Astrocyte (in vitro differentiated cells and primary cell): Measurements from ENCODE around the gene IGLON5. TPM values are rescaled to one million over a fixed set of nuclear protein-coding genes. Genes with fewer than 3 reads are reported as not detected.

Experiments used
- DNase-seq: peaks from one replicate; pipeline ENCODE4 v3.0.0-alpha.2; 2010; ENCODE audit warnings: low read depth
- FAIRE-seq: peaks from 2 replicates; lab custom pipeline; 2011; peaks lifted over from hg19 to GRCh38; lab: Jason Lieb, UNC
- H2AFZ ChIP-seq: 2 replicates; pipeline ENCODE4 v1.6.0; 2012; ENCODE audit warnings: low read depth, low read length, inconsistent platforms
- H3K27ac ChIP-seq: 2 replicates; pipeline ENCODE4 v1.5.1; 2011; ENCODE audit warnings: low read depth, low read length, inconsistent platforms
- H3K27me3 ChIP-seq: 2 replicates; pipeline ENCODE4 v1.6.0; 2011; ENCODE audit warnings: low read length, inconsistent platforms; ENCODE audit not compliant: insufficient read depth
- H3K36me3 ChIP-seq: 2 replicates; pipeline ENCODE4 v1.5.1; 2011; ENCODE audit warnings: low read length, inconsistent platforms; ENCODE audit not compliant: insufficient read depth
- H3K4me1 ChIP-seq: 2 replicates; pipeline ENCODE4 v1.5.1; 2011; ENCODE audit warnings: low read length, inconsistent platforms; ENCODE audit not compliant: insufficient read depth
- H3K4me2 ChIP-seq: 2 replicates; pipeline ENCODE4 v1.6.0; 2012; ENCODE audit warnings: low read length, inconsistent platforms
- H3K4me3 ChIP-seq: 2 replicates; pipeline ENCODE4 v1.5.1; 2011; ENCODE audit warnings: low read depth, mild to moderate bottlenecking, low read length, inconsistent platforms; ENCODE audit not compliant: insufficient read depth
- H3K79me2 ChIP-seq: 2 replicates; pipeline ENCODE4 v1.6.0; 2012; ENCODE audit warnings: mild to moderate bottlenecking, low read length, inconsistent platforms; ENCODE audit not compliant: insufficient read depth
- H3K9ac ChIP-seq: 2 replicates; pipeline ENCODE4 v1.6.0; 2012; ENCODE audit warnings: mild to moderate bottlenecking, low read length, inconsistent platforms
- H3K9me3 ChIP-seq: 2 replicates; pipeline ENCODE4 v1.5.1; 2012; ENCODE audit warnings: low read depth, mild to moderate bottlenecking, low read length, inconsistent platforms; ENCODE audit not compliant: insufficient read depth
- H4K20me1 ChIP-seq: 2 replicates; pipeline ENCODE4 v1.6.0; 2012; ENCODE audit warnings: low read length, inconsistent platforms; ENCODE audit not compliant: insufficient read depth
- H3K27ac Mint-ChIP-seq: one replicate; pipeline ENCODE4 v1.8.0; 2021; ENCODE audit warnings: mild to moderate bottlenecking, mixed read lengths; ENCODE audit not compliant: unreplicated experiment
- H3K27me3 Mint-ChIP-seq: one replicate; pipeline ENCODE4 v1.8.0; 2021; ENCODE audit warnings: low read depth, mixed read lengths; ENCODE audit not compliant: unreplicated experiment
- H3K36me3 Mint-ChIP-seq: one replicate; pipeline ENCODE4 v1.8.0; 2021; ENCODE audit warnings: low read depth, mixed read lengths; ENCODE audit not compliant: unreplicated experiment
- H3K4me1 Mint-ChIP-seq: one replicate; pipeline ENCODE4 v1.8.0; 2021; ENCODE audit warnings: low read depth, mixed read lengths; ENCODE audit not compliant: unreplicated experiment
- H3K4me3 Mint-ChIP-seq: one replicate; pipeline ENCODE4 v1.8.0; 2021; ENCODE audit warnings: mild to moderate bottlenecking, moderate library complexity, mixed read lengths; ENCODE audit not compliant: unreplicated experiment
- H3K9me3 Mint-ChIP-seq: one replicate; pipeline ENCODE4 v1.8.0; 2021; ENCODE audit warnings: mild to moderate bottlenecking, mixed read lengths; ENCODE audit not compliant: unreplicated experiment
- CTCF ChIP-seq: IDR thresholded peaks from 2 replicates; pipeline ENCODE4 v1.5.1; 2011; ENCODE audit warnings: low read depth, mild to moderate bottlenecking, inconsistent platforms, low read length, moderate library complexity; ENCODE audit not compliant: insufficient read depth
- EZH2 ChIP-seq: IDR thresholded peaks from 2 replicates; pipeline ENCODE4 v1.6.1; 2012; ENCODE audit warnings: mild to moderate bottlenecking, low read length, inconsistent platforms; ENCODE audit not compliant: insufficient read depth
- total RNA-seq: library from RNA; stranded (reverse); gene quantifications from 2 replicates; pipeline ENCODE4 v1.2.1, GENCODE V29; 2021

IGLON5 gene
- total RNA-seq, 1 donor from 2014 or later, result 5.4 TPM

GRCh38 chr19:51367565-51368365, 56.3 kb downstream of the IGLON5 start:
- DNase-seq, result peak; percentile 94
- peaks cover 20% of the 10 kb centered on the region for H3K4me1 Mint-ChIP-seq
- peak overlapping the region; percentile 98 for H3K4me2 ChIP-seq
- H3K36me3 ChIP-seq, result no peaks in the 10 kb centered on the region
- peak overlapping the region; percentile 92 for H3K9ac ChIP-seq
- H4K20me1 ChIP-seq, result no peaks in the 10 kb centered on the region
- H3K27ac ChIP-seq, result peak overlapping the region; percentile 72
- peak overlapping the region; percentile 85 for H3K27ac Mint-ChIP-seq
- peaks cover 2% of the 10 kb centered on the region for H3K36me3 Mint-ChIP-seq
- H3K27me3 Mint-ChIP-seq, result no peaks in the 10 kb centered on the region
- H2AFZ ChIP-seq, result peak overlapping the region; percentile 99
- no peaks in the 10 kb centered on the region for H3K9me3 ChIP-seq
- TF ChIP-seq CTCF, result no peak
- TF ChIP-seq EZH2, result no peak
- H3K79me2 ChIP-seq, result peaks cover 20% of the 10 kb centered on the region
- no peak for FAIRE-seq
- peak overlapping the region; percentile 73 for H3K4me3 ChIP-seq
- H3K27me3 ChIP-seq, result no peaks in the 10 kb centered on the region
- peaks cover 2% of the 10 kb centered on the region for H3K9me3 Mint-ChIP-seq
- peaks cover 24% of the 10 kb centered on the region for H3K4me1 ChIP-seq
- peak overlapping the region; percentile 91 for H3K4me3 Mint-ChIP-seq

GRCh38 chr19:51368366-51369282, 57.2 kb downstream of the IGLON5 start, which contains the start of gene CLDND2:
CLDND2 (minus strand) TSS chr19:51369003; CDS start chr19:51368577, 426 bp downstream.
- Histone ChIP-seq H2AFZ (peak within 1 kb of the TSS; percentile 99), H3K36me3 (no peaks in the 10 kb centered on the region), H3K4me3 (peak within 1 kb of the TSS; percentile 68), H3K79me2 (peaks cover 19% of the 10 kb centered on the region), H3K9ac (peak within 1 kb of the TSS; percentile 82), H4K20me1 (no peaks in the 10 kb centered on the region), H3K27ac (peak within 1 kb of the TSS; percentile 72), H3K4me1 (peaks cover 19% of the 10 kb centered on the region), H3K4me2 (peak within 1 kb of the TSS; percentile 98), H3K27me3 (no peaks in the 10 kb centered on the region), H3K9me3 (no peaks in the 10 kb centered on the region)
- no peak for TF ChIP-seq EZH2
- no peak for TF ChIP-seq CTCF
- peaks cover 2% of the 10 kb centered on the region for H3K36me3 Mint-ChIP-seq
- H3K27me3 Mint-ChIP-seq, result peaks cover 1% of the 10 kb centered on the region
- DNase-seq (no peak), FAIRE-seq (no peak)
- peak within 1 kb of the TSS; percentile 91 for H3K4me3 Mint-ChIP-seq
- peaks cover 2% of the 10 kb centered on the region for H3K9me3 Mint-ChIP-seq
- peak within 1 kb of the TSS; percentile 92 for H3K27ac Mint-ChIP-seq
- H3K4me1 Mint-ChIP-seq, result peaks cover 16% of the 10 kb centered on the region
